T-helper 1 cell treated with Interleukin-12 subunit alpha and Interleukin-12 subunit beta and Interleukin-4 antibody, amounts not matched to agents 30 ng/mL and 1 ng/mL, for 36 hours (primary cell): ENCODE results near the gene PPM1G. TPM values are rescaled to one million over a fixed set of nuclear protein-coding genes. Genes with fewer than 3 reads are reported as not detected.

Experiments
- intact Hi-C: fragments of 100-400 bp; cut with micrococcal nuclease; formaldehyde crosslinking; loops from one replicate; pipeline ENCODE4 v1.15.1; 2024
- total RNA-seq: library from RNA; stranded (reverse); gene quantifications from 2 replicates; pipeline ENCODE4 v1.2.3, GENCODE V29; 2022

The PPM1G gene
- total RNA-seq, 1 donor from 2014 or later: 102 TPM

DNA sequence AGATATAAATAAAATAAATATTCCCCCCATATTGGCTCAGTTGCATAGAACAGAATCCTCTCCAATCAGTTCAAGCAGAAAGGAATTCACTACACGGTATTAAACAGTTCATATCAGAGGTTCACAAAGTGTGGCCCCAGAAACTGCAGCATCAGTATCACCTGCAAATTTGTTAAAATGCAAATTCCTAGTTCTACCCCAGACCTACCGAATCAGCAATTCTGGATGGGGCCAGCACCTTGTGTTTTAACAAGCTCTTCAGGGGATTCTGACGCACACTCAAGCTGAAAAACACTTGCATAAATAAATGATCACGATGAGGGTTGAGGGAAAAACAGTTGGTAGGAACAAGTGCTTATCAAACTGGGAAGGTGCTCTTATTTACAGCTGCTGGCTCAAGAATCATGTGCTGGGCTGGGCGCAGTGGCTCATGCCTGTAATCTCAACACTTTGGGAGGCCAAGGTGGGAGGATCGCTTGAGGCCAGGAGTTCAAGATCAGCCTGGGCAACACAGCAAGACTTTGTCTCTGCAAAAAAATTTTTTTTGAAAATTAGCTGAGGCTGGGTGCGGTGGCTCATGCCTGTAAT lies 59.2 kb downstream of the PPM1G start:
- intact Hi-C loops: no loop called here

DNA sequence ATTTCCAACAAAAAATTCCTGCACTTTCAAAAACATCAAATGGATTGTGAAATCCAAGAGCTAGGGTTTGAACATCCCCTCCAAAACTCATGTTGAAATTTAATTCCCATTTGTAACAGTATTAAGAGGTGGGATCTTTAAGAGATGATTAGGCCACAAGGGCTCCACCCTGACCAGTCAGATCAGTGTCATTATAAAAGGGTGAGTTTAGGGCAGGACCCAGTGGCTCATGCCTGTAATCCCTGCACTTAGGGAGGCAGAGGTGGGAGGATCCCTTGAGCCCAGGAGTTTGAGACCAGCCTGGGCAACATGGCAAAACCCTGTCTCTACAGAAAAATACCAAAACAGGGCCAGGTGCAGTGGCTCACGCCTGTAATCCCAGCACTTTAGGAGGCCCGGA lies 61.8 kb downstream of the PPM1G start:
- intact Hi-C loops: no loop called here

DNA sequence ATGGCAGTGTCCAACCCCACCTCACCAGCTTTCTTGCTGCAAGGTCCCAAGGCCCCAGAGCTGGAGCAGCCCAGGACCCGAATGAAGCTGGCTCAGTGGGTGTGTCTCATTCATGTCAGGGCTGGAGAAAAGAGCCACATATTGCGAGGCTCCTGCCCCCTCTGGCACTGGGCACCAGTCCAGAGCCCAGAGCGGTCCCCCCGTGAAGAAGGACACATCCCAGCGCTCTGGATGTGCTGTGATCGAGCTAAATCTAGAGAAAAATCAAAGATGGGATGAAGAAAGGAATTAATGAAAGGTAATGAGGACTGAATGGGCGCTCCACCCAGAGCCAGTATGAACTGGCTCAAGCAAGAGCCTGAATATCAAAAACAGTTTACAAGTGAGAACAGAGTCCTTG lies 73.2 kb downstream of the PPM1G start:
- intact Hi-C loops: no loop called here

DNA sequence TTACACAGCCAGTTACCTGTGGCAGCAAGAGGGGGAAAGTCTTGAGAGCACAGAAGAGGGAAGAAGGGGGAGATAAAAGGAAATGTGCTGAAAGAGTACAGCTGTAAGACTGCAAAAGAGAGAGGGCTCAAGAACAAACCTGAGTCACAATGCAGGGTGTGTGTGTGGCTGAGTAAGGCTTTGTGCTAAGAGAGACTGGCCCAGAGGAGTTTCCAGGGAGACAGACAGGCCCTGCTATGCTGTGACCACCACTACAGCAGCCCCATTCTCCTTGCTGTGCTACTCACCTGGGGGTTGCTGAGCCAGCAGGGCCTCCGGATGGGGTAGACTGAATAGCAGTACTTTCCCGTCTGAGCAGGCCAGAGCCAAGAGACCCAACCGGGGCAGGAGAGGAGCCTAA lies 74.1 kb downstream of the PPM1G start:
- intact Hi-C loops: no loop called here

Other genes starting within 250 kb of the PPM1G start
- 77.9 and 80.9 TPM in 2 replicates for gene ATRAID, start 197.6 kb downstream of the PPM1G start, total RNA-seq
- 46.8 and 54.6 TPM in 2 replicates for gene SLC5A6, start 197.3 kb downstream of the PPM1G start, total RNA-seq
- gene CAD, start 192.2 kb downstream of the PPM1G start, total RNA-seq: 68.3 and 72.3 TPM in 2 replicates
- 0.64 and 0.68 TPM in 2 replicates for gene SLC30A3, start 146.5 kb downstream of the PPM1G start, total RNA-seq
- not detected in 2 replicates for gene DNAJC5G, start 134.2 kb downstream of the PPM1G start, total RNA-seq
- gene TRIM54, start 127.2 kb downstream of the PPM1G start, total RNA-seq: 0.10 TPM in 1 of 2 replicates, not detected in the other
- gene UCN, start 101.1 kb downstream of the PPM1G start, total RNA-seq: 1.6 and 2.6 TPM in 2 replicates
- gene MPV17, start 86.5 kb downstream of the PPM1G start, total RNA-seq: 97.0 and 105 TPM in 2 replicates
- 70.0 and 77.4 TPM in 2 replicates for gene GTF3C2, start 52.8 kb downstream of the PPM1G start, total RNA-seq
- gene EIF2B4, start 39.3 kb downstream of the PPM1G start, total RNA-seq: 48.3 and 48.7 TPM in 2 replicates
- gene SNX17, start 39.0 kb downstream of the PPM1G start, total RNA-seq: 128 and 129 TPM in 2 replicates
- gene ZNF513, start 28.9 kb downstream of the PPM1G start, total RNA-seq: 19.7 and 20.2 TPM in 2 replicates
- gene NRBP1, start 19.0 kb upstream of the PPM1G start, total RNA-seq: 100 and 104 TPM in 2 replicates
- gene KRTCAP3, start 32.8 kb upstream of the PPM1G start, total RNA-seq: 4.8 and 5.5 TPM in 2 replicates
- gene IFT172, start 80.2 kb upstream of the PPM1G start, total RNA-seq: 9.7 and 10.1 TPM in 2 replicates
- gene FNDC4, start 85.6 kb upstream of the PPM1G start, total RNA-seq: not detected in 2 replicates
- gene GCKR, start 87.2 kb upstream of the PPM1G start, total RNA-seq: not detected in 2 replicates
- 36.8 and 39.1 TPM in 2 replicates for gene ZNF512, start 173.5 kb upstream of the PPM1G start, total RNA-seq
- gene CCDC121, start 219.4 kb upstream of the PPM1G start, total RNA-seq: 1.0 and 2.2 TPM in 2 replicates
- 46.4 and 49.9 TPM in 2 replicates for gene GPN1, start 219.5 kb upstream of the PPM1G start, total RNA-seq